G401 (cell line): ENCODE measurements around the gene HTR7. TPM values are rescaled to one million over a fixed set of nuclear protein-coding genes. Genes with fewer than 3 reads are reported as not detected.

Experiments
- total RNA-seq: library from RNA; depleted of rRNA; stranded (reverse); fragments of >200 nt; shearing (Covaris generic); gene quantifications from 2 replicates; pipeline ENCODE4 v1.2.3, GENCODE V29; 2014; rRNA removed

HTR7 gene
- total RNA-seq, 1 experiment from 2014 or later: not detected

Other genes with a start within 250 kb of the HTR7 start
- gene RPP30, start 13.9 kb upstream of the HTR7 start, total RNA-seq: 63.9 and 88.3 TPM in 2 replicates
- gene ANKRD1, start 63.0 kb upstream of the HTR7 start, total RNA-seq: 2.3 TPM in 2 replicates